HG02852 (cell line): ENCODE data around the gene S100PBP.

Experiments used
- ATAC-seq: cut with Tn5 transposase; IDR thresholded peaks from one replicate; pipeline ENCODE4 v1.9.1; 2021; ENCODE audit warnings: mild to moderate bottlenecking, moderate library complexity; ENCODE audit not compliant: unreplicated experiment

S100PBP gene

GRCh38 chr1:32818804-32819541 is 1.5 kb downstream of the S100PBP start:
- peak; percentile 36 for ATAC-seq

GRCh38 chr1:32825181-32825580 is 7.7 kb downstream of the S100PBP start:
- ATAC-seq = no peak

GRCh38 chr1:32828341-32828740 is 10.9 kb downstream of the S100PBP start:
- no peak for ATAC-seq

GRCh38 chr1:32830092-32830852 is 12.8 kb downstream of the S100PBP start:
- no peak for ATAC-seq

- no peak for ATAC-seq
Observed at GRCh38 chr1:32831878-32832277, 14.4 kb downstream of the S100PBP start.

- ATAC-seq = no peak
Observed at GRCh38 chr1:32848354-32849063, 31.1 kb downstream of the S100PBP start.

- ATAC-seq = no peak
Observed at GRCh38 chr1:32855861-32856617, 38.6 kb downstream of the S100PBP start.

- no peak for ATAC-seq
Observed at GRCh38 chr1:32858136-32858535, 40.7 kb downstream of the S100PBP start.

- no peak for ATAC-seq
Observed at GRCh38 chr1:32858791-32859190, 41.3 kb downstream of the S100PBP start.

- no peak for ATAC-seq
Observed at GRCh38 chr1:32859915-32860314, 42.5 kb downstream of the S100PBP start.

- ATAC-seq = no peak
Observed at GRCh38 chr1:32860566-32860965, 43.1 kb downstream of the S100PBP start.

- ATAC-seq = no peak
Observed at GRCh38 chr1:32861904-32862695, 44.6 kb downstream of the S100PBP start.

- ATAC-seq = no peak
Observed at GRCh38 chr1:32863218-32863880, 45.9 kb downstream of the S100PBP start.

GRCh38 chr1:32863881-32864245 is 46.4 kb downstream of the S100PBP start:
- no peak for ATAC-seq

GRCh38 chr1:32864375-32865019 is 47.0 kb downstream of the S100PBP start:
- ATAC-seq = no peak

- no peak for ATAC-seq
Observed at GRCh38 chr1:32865639-32866405, 48.4 kb downstream of the S100PBP start.

GRCh38 chr1:32867151-32867550 is 49.7 kb downstream of the S100PBP start:
- ATAC-seq = no peak

- ATAC-seq = no peak
Observed at GRCh38 chr1:32867671-32868070, 50.2 kb downstream of the S100PBP start.
